H1 (cell line): ENCODE results near the gene SLC5A10. TPM values are rescaled to one million over a fixed set of nuclear protein-coding genes. Genes with fewer than 3 reads are reported as not detected.

Experiments used
- CHD7 ChIP-seq: fragments of 300-600 bp; sonication (generic); IDR thresholded peaks from 2 replicates; pipeline ENCODE4 v1.7.1; 2012; ENCODE audit warnings: low read length, moderate library complexity, mild to moderate bottlenecking, inconsistent platforms; ENCODE audit not compliant: insufficient replicate concordance
- NRF1 ChIP-seq: IDR thresholded peaks from 2 replicates; pipeline ENCODE4 v1.6.1; 2011; ENCODE audit warnings: mild to moderate bottlenecking, low read depth, low read length, improper control_type of control experiment
- TCF12 ChIP-seq: IDR thresholded peaks from 2 replicates; pipeline ENCODE4 v1.6.1; 2011; ENCODE audit warnings: low read depth, mild to moderate bottlenecking, low read length
- polyA plus RNA-seq, 7 experiments: library from polyadenylated mRNA; depleted of rRNA in 3 of 7; stranded (reverse) in 5 of 7; unstranded in 2 of 7; fragments of >200 nt in 5 of 7; fragments of 200-250 nt in 2 of 7; gene quantifications; 1 replicate in 5 of 7; 2 replicates in 1 of 7; 4 replicates in 1 of 7; pipeline versions ENCODE4 v1.2.1 to v1.2.3, GENCODE V29; 2011 to 2013; ENCODE audit warnings: missing spikeins in 2 of 7, mixed read lengths in 2 of 7
- total RNA-seq: library from RNA; stranded (reverse); fragmentation: NEBNext Ultra II Directional; extraction: Animal tissue kit (Norgen Biotek cat#: 25700); gene quantifications from 2 replicates; pipeline ENCODE4 v1.2.1, GENCODE V29; 2021

Gene SLC5A10
- total and polyA plus RNA-seq, 2 of the 8 experiments (the other 6 are each of a cell fraction or from before 2014, with no cell fraction given) = 0.05 to 0.11 TPM

GRCh38 chr17:19019041-19019941 is 67.3 kb downstream of the SLC5A10 start (continued):
- TF ChIP-seq CHD7 (no peak), NRF1 (no peak), TCF12 (no peak)
